A549 (cell line): ENCODE results near the gene TRAPPC2. TPM values are rescaled to one million over a fixed set of nuclear protein-coding genes. Genes with fewer than 3 reads are reported as not detected.
A peak's percentile ranks its signal among the peaks of the same experiment; 100 is the strongest.

Source experiments
- ATAC-seq, 2 experiments: fragments of 200-7000 bp in 1 of 2; fragments of >200 bp in 1 of 2; cut with Nextera tagmentation in 1 of 2; cut with Tn5 transposase in 1 of 2; 3 replicates each; pipeline versions ENCODE4 v1.8.0 to v1.9.1; 2018 to 2020; ENCODE audit warnings: mild to moderate bottlenecking in 1 of 2, moderate library complexity in 1 of 2
- CTCF ChIA-PET: fragments of 300-600 bp; sonication (Branson Sonifier 250); formaldehyde crosslinking; extraction: SDS; loops from one replicate; lab custom pipeline; 2021; ENCODE audit warnings: antibody characterized with exemption, inconsistent platforms; lab: Yijun Ruan, JAX
- POLR2A ChIA-PET: fragments of 350-600 bp; formaldehyde crosslinking; extraction: SDS; loops from one replicate; lab custom pipeline; 2021; ENCODE audit warnings: antibody characterized with exemption, inconsistent platforms; lab: Yijun Ruan, JAX
- DNase-seq, 2 experiments: peaks; one replicate each; pipeline versions ENCODE4 v3.0.0 to v3.0.0-alpha.2; 2011 to 2016; ENCODE audit warnings: low read depth in 1 of 2, low spot score in 1 of 2
- FAIRE-seq: peaks from 2 replicates; lab custom pipeline; 2011; peaks lifted over from hg19 to GRCh38; lab: Jason Lieb, UNC
- H3K27ac ChIP-seq, 2 experiments: fragments of >200 bp; sonication (Bioruptor Twin); formaldehyde crosslinking; 3 replicates each; pipeline ENCODE4 v1.5.1; 2016 to 2017
- H3K4me1 ChIP-seq: fragments of >200 bp; sonication (Bioruptor Twin); formaldehyde crosslinking; 3 replicates; pipeline ENCODE4 v1.6.1; 2016
- H3K4me2 ChIP-seq: fragments of >200 bp; sonication (Bioruptor Twin); formaldehyde crosslinking; 3 replicates; pipeline ENCODE4 v1.6.1; 2016
- H3K4me3 ChIP-seq: fragments of >200 bp; sonication (Bioruptor Twin); formaldehyde crosslinking; 3 replicates; pipeline ENCODE4 v1.5.1; 2016
- H3K9me3 ChIP-seq: fragments of >200 bp; sonication (Bioruptor Twin); formaldehyde crosslinking; 3 replicates; pipeline ENCODE4 v1.6.1; 2016
- BHLHE40 ChIP-seq: IDR thresholded peaks from 2 replicates; pipeline ENCODE4 v1.6.1; 2012; ENCODE audit warnings: low read depth, low read length, inconsistent platforms
- CBX2 ChIP-seq: fragments of 200-600 bp; sonication (generic); IDR thresholded peaks from 2 replicates; pipeline ENCODE4 v1.6.1; 2016; ENCODE audit warnings: low read depth, mild to moderate bottlenecking, borderline replicate concordance
- E2F6 ChIP-seq: IDR thresholded peaks from 2 replicates; pipeline ENCODE4 v1.6.1; 2012; ENCODE audit warnings: low read depth, borderline replicate concordance
- ELK1 ChIP-seq: fragments of 150-350 bp; IDR thresholded peaks from 2 replicates; pipeline ENCODE4 v1.6.1; 2014; ENCODE audit warnings: low read depth, mild to moderate bottlenecking, low read length
- FOSL2 ChIP-seq, 2 experiments: fragments of 450-650 bp in 1 of 2; fragments of >200 bp in 1 of 2; sonication (Bioruptor Twin) in 1 of 2; formaldehyde crosslinking; IDR thresholded peaks; 2 replicates each; pipeline versions ENCODE4 v1.5.0 to v1.6.1; 2016 to 2020; ENCODE audit warnings: mild to moderate bottlenecking in 1 of 2, moderate library complexity in 1 of 2
- GATA3 ChIP-seq: IDR thresholded peaks from 2 replicates; pipeline ENCODE4 v1.6.1; 2012; ENCODE audit warnings: borderline replicate concordance
- HES2 ChIP-seq: fragments of >200 bp; sonication (Bioruptor Twin); formaldehyde crosslinking; IDR thresholded peaks from 2 replicates; pipeline ENCODE4 v1.6.1; 2016
- HOXA7 ChIP-seq: fragments of 250-450 bp; sonication (Bioruptor Pico); IDR thresholded peaks from 2 replicates; pipeline ENCODE4 v1.5.0; 2020; ENCODE audit warnings: mild to moderate bottlenecking, moderate library complexity
- HOXB13 ChIP-seq: fragments of 250-450 bp; sonication (Bioruptor Pico); IDR thresholded peaks from 2 replicates; pipeline ENCODE4 v1.5.0; 2020; ENCODE audit warnings: low read depth, mild to moderate bottlenecking, moderate library complexity
- KDM1A ChIP-seq: fragments of 200-600 bp; sonication (generic); IDR thresholded peaks from 2 replicates; pipeline ENCODE4 v1.6.1; 2016; ENCODE audit warnings: low read depth, mild to moderate bottlenecking
- MAFK ChIP-seq: fragments of 450-650 bp; IDR thresholded peaks from 2 replicates; pipeline ENCODE4 v1.6.1; 2014; ENCODE audit not compliant: partially characterized antibody
- NFE2L2 ChIP-seq: fragments of 150-350 bp; conservative IDR thresholded peaks from 2 replicates; pipeline ENCODE4 v1.6.1; 2014; ENCODE audit warnings: low read length
- NPAS2 ChIP-seq: fragments of 250-450 bp; sonication (Bioruptor Pico); IDR thresholded peaks from 2 replicates; pipeline ENCODE4 v1.8.0; 2022; ENCODE audit warnings: mild to moderate bottlenecking, moderate library complexity, borderline replicate concordance
- PBX3 ChIP-seq: IDR thresholded peaks from 2 replicates; pipeline ENCODE4 v1.6.1; 2012
- PHF8 ChIP-seq: fragments of 200-600 bp; sonication (generic); IDR thresholded peaks from 2 replicates; pipeline ENCODE4 v1.6.1; 2016; ENCODE audit warnings: low read depth, mild to moderate bottlenecking, antibody characterized with exemption, moderate library complexity, borderline replicate concordance
- POLR2A ChIP-seq: IDR thresholded peaks from 2 replicates; pipeline ENCODE4 v1.6.1; 2012; ENCODE audit warnings: mild to moderate bottlenecking, low read length
- POLR2AphosphoS2 ChIP-seq: conservative IDR thresholded peaks from 2 replicates; pipeline ENCODE4 v1.6.1; 2012; ENCODE audit warnings: low read length, improper control_type of control experiment, inconsistent platforms
- RCOR1 ChIP-seq: fragments of 150-350 bp; IDR thresholded peaks from 2 replicates; pipeline ENCODE4 v1.6.1; 2014; ENCODE audit warnings: antibody characterized with exemption, low read length, low read depth
- REST ChIP-seq: fragments of 200-600 bp; sonication (generic); IDR thresholded peaks from 2 replicates; pipeline ENCODE4 v1.6.1; 2016; ENCODE audit warnings: antibody characterized with exemption, mild to moderate bottlenecking, moderate library complexity
- RNF2 ChIP-seq: fragments of 200-600 bp; sonication (generic); IDR thresholded peaks from 2 replicates; pipeline ENCODE4 v1.6.1; 2016; ENCODE audit warnings: low read depth, mild to moderate bottlenecking, antibody characterized with exemption, moderate library complexity, borderline replicate concordance
- SMC3 ChIP-seq: fragments of >200 bp; sonication (Bioruptor Twin); formaldehyde crosslinking; IDR thresholded peaks from 3 replicates; pipeline ENCODE4 v1.6.1; 2018; ENCODE audit warnings: inconsistent platforms
- ZC3H11A ChIP-seq: fragments of 450-650 bp; IDR thresholded peaks from 2 replicates; pipeline ENCODE4 v1.6.1; 2014; ENCODE audit warnings: antibody characterized with exemption, mild to moderate bottlenecking
- ZSCAN20 ChIP-seq: fragments of 250-450 bp; sonication (Bioruptor Pico); IDR thresholded peaks from 2 replicates; pipeline ENCODE4 v1.8.0; 2022; ENCODE audit warnings: mild to moderate bottlenecking, moderate library complexity
- WGBS: methylation state at CpG from one replicate; pipeline ENCODE4 v1.1.6; 2017; ENCODE audit errors: missing lambda C conversion rate; 5-methylcytosine and 5-hydroxymethylcytosine counted together
- polyA plus RNA-seq, 4 experiments: library from polyadenylated mRNA; depleted of rRNA in 3 of 4; stranded (reverse); fragments of >200 nt; fragmentation: RNase III in 1 of 4; extraction: RNeasy Plus Mini Kit Qiagen cat#74134 plus additional on column Dnase treatment in 1 of 4; gene quantifications; 2 replicates in 3 of 4; 3 replicates in 1 of 4; pipeline ENCODE4 v1.2.3, GENCODE V29; 2011 to 2017
- TF ChIP-seq, protein P1 (sequence below): fragments of 450-650 bp; IDR thresholded peaks from 2 replicates; pipeline ENCODE4 v1.6.1; 2014; ENCODE audit warnings: antibody characterized with exemption
- TF ChIP-seq, protein P2 (sequence below): fragments of >200 bp; sonication (Bioruptor Twin); formaldehyde crosslinking; IDR thresholded peaks from 3 replicates; pipeline ENCODE4 v1.6.1; 2016
- TF ChIP-seq, protein P3 (sequence below): IDR thresholded peaks from 2 replicates; pipeline ENCODE4 v1.6.1; 2012

TRAPPC2 gene
- polyA plus RNA-seq, 2 of the 4 experiments (the other 2 are of a cell fraction), result 11.6 TPM

DNA sequence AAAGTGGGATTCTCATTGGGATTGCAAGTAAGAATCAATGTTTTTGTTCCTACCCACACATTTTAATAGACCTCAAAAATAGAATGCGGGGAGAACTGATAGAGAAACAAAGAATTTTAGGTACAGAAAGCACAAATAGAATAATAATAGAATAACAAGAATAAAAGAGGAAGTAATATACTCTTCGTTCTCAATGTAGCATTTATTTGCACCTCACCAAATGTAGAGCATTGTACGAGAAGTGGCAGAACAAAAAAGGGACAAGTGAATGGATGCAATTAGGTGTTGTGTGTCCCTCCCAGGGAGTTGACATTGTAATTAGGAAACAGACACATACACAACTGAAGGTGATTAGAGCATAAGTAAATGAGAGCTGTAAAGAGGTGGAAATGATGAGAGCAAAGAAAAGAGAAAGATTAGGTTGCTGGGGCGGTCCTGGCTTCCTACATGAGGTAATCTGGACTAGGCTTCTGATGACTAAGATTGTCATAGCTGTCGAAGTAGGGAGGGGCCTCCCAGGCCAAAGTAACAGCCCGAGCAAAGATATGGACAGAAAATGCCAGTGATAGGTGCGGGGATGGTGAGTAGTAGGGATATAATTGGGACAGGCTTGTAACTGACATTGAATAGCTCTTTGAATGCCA lies 35.1 kb downstream of the TRAPPC2 start:
- H3K9me3 ChIP-seq, result no peaks in the 10 kb centered on the region
- ATAC-seq (no peak), FAIRE-seq (no peak), DNase-seq (no peak)
- TF ChIP-seq, protein P1, sequence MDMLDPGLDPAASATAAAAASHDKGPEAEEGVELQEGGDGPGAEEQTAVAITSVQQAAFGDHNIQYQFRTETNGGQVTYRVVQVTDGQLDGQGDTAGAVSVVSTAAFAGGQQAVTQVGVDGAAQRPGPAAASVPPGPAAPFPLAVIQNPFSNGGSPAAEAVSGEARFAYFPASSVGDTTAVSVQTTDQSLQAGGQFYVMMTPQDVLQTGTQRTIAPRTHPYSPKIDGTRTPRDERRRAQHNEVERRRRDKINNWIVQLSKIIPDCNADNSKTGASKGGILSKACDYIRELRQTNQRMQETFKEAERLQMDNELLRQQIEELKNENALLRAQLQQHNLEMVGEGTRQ, result no peak
- no peak for TF ChIP-seq FOSL2 (IDR thresholded peaks at IDR 0.05)
- no peak for TF ChIP-seq FOSL2 (CRISPR knock-in tag; IDR thresholded peaks at IDR 0.05)
- TF ChIP-seq, protein P2, sequence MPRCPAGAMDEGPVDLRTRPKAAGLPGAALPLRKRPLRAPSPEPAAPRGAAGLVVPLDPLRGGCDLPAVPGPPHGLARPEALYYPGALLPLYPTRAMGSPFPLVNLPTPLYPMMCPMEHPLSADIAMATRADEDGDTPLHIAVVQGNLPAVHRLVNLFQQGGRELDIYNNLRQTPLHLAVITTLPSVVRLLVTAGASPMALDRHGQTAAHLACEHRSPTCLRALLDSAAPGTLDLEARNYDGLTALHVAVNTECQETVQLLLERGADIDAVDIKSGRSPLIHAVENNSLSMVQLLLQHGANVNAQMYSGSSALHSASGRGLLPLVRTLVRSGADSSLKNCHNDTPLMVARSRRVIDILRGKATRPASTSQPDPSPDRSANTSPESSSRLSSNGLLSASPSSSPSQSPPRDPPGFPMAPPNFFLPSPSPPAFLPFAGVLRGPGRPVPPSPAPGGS, result no peak
- TF ChIP-seq NPAS2 (CRISPR knock-in tag), result no peak
- TF ChIP-seq BHLHE40, result no peak
- no peak for TF ChIP-seq SMC3
- no peak for TF ChIP-seq HOXB13 (CRISPR knock-in tag)
- TF ChIP-seq REST, result no peak
- no peak for TF ChIP-seq POLR2A
- no peak for TF ChIP-seq ELK1
- no peak for TF ChIP-seq MAFK
- no peak overlapping the region for H3K4me3 ChIP-seq
- ChIA-PET CTCF (interaction anchor here (0.7 to 0.9 kb wide), 2 partner anchors 25 to 48 kb away, joined by 3 read pairs; no protein-coding TSS in a partner anchor), POLR2A (no interaction called here)
- 78% methylated on average over 7 of the region's 7 CpGs for WGBS
- H3K4me2 ChIP-seq, result no peak overlapping the region
- H3K4me1 ChIP-seq, result peaks cover 15% of the 10 kb centered on the region
- H3K27ac ChIP-seq, result no peak overlapping the region

DNA sequence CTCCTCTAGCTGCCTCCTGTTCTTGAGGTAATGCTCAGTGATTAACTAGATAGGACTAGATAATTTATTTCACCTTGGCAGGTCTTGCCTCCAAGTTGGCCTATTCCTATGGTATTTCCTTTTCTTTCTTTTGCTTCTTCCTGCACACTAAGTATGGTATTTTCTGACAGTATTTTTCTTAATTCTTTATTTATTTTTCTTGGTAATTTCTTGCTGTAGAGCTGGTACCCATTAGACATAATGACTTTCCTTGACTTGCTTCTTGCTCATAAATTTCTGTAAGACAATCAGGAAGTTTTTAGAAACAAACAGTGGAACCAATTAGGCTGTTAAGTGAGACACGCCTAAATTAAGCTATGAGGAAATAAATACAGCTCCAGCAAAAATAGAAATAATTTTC lies 36.0 kb downstream of the TRAPPC2 start:
- FAIRE-seq, result peak; percentile 23
- CTCF ChIA-PET, result no interaction called here
- WGBS, result 90% methylated on average over 1 of the region's 1 CpG
- no peak overlapping the region for H3K27ac ChIP-seq
- no peak overlapping the region for H3K4me2 ChIP-seq
- TF ChIP-seq BHLHE40 (no peak), HOXA7 (no peak), ZSCAN20 (CRISPR knock-in tag) (no peak), HES2 (no peak), PHF8 (no peak), GATA3 (no peak), KDM1A (no peak), RCOR1 (no peak), NFE2L2 (no peak), CBX2 (no peak), POLR2AphosphoS2 (no peak), RNF2 (no peak), E2F6 (no peak), PBX3 (no peak), ZC3H11A (no peak)
- TF ChIP-seq, protein P3, sequence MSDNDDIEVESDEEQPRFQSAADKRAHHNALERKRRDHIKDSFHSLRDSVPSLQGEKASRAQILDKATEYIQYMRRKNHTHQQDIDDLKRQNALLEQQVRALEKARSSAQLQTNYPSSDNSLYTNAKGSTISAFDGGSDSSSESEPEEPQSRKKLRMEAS, result no peak
- DNase-seq, result no peak
- H3K4me1 ChIP-seq, result peaks cover 16% of the 10 kb centered on the region
- POLR2A ChIA-PET, result no interaction called here
- H3K4me3 ChIP-seq, result no peak overlapping the region
- ATAC-seq, result no peak
- no peaks in the 10 kb centered on the region for H3K9me3 ChIP-seq
